NK-92 treated with Interleukin-12 subunit alpha and Interleukin-12 subunit beta, amount 100 ng/mL, for 24 hours (cell line): Measurements from ENCODE around the gene COX7A2L.
"Not testable (repeated sequence)": the region's sequence is repeated elsewhere in the genome, so short reads cannot be mapped to it uniquely, and the experiment has no call there.

Source experiments
- DNase-seq: peaks from one replicate; lab custom pipeline; 2025; lab: John Stamatoyannopoulos, UW

Gene COX7A2L

DNA sequence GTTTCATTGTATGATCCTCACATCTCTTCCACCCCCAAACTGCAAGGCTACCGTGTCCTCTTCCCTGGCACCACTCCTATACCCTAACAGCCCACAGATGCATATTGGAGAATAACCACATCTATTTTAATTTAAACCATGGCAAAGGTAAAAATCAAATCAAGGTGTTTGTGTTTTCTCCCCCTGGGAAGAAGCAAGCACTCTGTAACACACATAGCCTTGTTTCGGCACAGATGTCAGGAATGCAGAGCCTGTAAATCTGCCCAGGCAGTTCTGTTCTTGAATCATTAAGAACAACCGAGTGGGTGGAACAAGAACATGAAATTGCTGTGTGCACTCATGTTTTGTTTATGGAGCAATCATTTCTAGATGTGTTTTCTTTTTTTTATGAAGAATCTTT is 6.8 kb upstream of the COX7A2L start:
- DNase-seq, result no peak

DNA sequence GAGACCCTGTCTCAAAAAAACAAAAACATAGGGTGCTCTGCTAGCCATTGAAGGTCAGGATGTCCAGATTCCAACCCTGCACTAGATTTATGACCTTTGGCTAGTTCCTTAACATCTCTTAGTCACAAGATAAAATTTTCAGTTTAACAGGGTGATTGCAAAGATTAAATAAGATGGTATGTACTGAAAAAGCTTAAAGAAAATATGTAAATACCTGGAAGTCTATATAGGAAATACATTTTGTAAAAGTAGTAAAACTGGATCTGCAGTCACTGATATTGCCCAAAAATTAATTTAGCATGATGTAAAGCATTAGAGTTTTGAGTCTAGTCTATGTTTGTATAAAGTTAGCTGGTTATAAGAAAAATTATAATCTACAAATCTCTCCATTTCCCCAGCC is 5.4 kb upstream of the COX7A2L start:
- no peak for DNase-seq

DNA sequence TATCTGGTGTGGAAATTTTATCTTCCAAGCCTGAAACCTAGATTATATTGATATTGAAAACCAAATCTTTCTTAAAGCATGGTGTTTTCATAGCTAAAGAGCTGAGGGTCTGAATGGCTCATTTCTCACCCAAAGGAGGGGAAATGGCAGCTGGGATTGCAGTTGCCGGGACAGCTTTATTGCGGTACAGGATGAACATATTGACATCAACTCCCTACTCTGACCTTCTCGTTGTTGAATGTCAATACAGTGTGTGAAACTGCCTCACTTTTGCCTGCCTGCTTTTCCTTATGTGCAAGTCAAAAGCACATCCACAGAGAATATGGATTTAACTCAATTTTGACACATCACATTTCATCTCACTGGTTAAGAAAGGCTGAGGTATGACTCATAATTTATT is 3.6 kb upstream of the COX7A2L start:
- DNase-seq, result no peak

DNA sequence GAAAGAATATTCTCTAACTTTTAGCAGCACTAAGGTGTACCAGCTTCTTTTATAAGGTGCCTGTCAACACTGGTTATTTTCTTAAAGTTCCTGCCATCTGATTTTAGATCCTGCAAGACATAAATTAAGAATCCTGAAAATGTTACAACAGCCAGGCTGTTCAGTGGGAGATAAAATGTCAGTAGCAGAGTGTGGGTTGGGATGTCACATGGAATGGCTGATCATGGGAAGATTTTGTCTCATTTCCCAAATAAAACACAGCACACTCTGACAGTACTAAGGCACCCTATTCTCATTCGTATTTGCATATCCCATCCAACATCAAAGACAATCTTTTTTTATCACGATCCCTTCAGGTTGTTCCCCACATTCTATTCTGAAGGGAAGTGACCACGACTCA is 2.4 kb upstream of the COX7A2L start:
- no peak for DNase-seq

DNA sequence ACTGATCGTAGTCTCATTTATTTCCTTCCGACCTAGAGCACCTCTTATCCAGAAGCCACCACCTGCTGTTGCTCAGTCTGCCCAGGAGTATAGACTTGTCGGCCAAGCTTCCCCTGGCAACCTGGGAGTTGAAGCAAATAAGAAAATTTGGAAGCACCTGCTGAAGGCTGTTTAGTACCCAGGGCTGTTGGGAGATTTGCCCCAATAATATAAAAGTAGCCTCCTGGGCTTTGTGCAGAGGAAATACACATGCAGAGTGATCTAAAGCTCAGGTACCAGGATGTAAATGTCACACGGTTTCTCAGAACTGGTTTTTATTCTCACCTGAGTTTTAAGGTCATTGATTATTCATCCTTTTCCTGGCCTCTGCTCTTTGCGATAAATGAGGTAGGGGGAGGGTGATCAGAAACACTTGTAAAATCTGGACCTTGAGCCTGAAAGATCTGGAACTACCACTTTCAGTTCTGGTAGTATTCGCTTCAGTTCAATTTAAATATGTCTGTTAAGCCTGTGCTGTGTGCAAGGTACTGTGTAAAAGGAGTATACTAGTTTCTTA is 789 bp upstream of the COX7A2L start:
- no peak for DNase-seq

DNA sequence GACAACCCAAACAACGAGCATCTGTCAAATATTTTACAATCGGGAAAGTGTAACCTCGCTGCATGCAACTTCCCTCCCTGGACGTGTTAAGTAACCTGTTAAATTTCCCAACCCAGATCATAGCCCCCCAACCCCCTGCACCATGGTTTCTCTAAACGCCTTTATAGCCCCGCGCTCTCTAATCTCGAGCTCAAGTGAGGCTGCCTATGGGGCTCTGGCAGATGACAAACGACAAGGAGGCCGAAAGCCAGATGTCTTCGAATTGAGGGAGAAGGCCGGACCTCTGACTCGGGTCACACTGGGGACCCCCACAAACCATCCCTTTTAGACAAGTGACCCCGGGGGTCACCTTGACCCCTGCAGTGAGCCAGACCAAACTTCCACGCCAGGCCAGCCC is 526 bp downstream of the COX7A2L start:
- no peak for DNase-seq

DNA sequence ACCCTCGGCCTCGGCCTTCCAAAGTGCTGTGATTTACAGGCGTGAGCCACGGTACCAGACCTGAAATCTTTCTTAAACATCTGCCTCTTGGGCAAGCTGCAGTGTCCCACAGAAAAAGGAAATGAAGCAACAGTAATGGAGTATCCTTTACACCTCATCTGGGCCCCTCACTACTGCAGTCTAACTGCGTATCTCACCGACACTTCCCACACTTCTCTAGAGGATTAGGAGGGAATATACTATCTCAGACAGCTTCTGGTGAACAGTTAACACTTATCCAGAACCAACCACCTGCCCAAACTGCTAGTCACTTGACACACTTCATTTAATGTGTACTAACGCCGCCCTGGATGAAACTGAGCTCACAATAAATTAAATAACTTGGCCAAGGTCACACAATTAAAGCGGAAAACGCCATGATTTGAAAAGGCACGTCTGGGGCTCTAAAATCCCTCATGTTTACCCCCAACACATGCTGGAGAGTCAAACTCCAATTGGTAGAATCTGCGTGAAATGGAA is 993 bp downstream of the COX7A2L start:
- DNase-seq, result no peak

DNA sequence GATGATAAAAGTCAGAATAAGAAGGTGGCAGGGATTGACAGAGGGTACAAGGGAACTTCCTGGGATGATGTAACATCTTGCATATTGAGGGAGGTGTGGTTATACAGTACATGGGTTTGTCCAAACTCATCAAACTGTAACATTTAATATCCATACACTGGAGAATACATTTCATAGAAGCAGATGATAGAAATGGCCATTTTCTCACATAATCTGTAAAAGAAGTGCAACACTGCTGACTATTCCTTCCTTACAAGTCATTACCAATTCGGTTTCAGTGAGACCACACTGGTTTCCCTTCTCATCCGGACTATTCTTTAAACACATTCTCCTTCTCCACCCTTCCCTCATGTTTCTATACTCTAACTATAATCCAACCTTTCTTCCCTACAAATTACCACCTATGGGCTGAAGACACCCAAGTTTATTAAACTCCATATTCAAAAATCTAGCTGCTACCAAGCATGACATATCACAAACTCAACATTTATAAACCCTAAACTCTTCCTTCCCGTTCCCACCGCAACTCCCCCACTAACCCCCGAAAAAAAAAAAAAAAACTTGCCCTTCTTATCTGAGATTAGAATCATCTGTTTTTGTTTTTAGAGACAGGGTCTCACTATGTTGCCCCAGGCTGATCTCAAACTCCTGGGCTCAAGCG is 1.6 kb downstream of the COX7A2L start:
- DNase-seq, result no peak

DNA sequence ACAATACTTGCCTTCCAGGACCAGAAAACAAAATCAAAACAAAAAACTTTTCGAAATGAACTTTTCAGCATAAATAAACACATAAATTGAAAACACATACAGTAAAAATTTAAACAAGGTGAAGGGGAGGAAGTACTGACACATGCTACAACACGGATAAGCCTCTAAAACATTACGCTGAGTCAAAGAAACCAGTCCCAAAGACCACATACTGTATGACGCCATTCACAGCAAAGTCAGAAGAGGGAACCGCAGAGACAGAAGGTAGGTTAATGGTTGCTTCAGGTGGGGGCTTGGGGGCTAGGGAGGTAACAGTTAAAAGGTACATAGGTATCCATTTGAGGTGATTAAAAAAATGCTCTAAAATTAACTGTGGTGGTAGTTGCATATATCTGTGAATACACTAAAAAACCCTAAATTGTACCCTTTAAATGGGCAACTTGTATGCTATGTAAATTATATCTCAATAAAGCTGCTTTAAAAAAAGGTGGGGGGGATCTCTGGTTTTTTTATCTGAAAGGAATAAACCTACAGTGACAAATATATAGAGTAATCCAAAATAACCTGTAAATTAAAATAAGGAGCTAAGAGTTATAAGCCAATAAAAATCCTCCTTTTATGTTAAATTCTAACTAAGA is 7.1 kb downstream of the COX7A2L start:
- no peak for DNase-seq

DNA sequence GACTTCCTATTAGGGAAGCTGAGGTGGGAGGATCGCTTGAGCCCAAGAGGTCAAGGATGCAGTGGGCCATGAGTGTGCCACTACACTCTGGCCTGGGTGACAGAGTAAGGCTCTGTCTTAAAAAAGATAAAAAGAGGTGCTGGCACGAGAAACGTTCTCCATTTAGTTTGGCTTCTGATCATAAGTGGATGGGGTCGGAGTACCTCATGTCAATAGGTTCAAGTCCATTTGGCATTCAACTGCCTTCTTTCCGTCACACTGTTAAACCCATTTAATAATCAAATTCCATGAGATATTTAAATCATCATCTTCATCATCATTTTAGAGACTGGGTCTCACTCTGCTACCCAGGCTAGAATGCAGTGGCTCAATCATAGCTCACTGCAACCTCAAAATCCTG is 9.2 kb downstream of the COX7A2L start:
- DNase-seq, result no peak

DNA sequence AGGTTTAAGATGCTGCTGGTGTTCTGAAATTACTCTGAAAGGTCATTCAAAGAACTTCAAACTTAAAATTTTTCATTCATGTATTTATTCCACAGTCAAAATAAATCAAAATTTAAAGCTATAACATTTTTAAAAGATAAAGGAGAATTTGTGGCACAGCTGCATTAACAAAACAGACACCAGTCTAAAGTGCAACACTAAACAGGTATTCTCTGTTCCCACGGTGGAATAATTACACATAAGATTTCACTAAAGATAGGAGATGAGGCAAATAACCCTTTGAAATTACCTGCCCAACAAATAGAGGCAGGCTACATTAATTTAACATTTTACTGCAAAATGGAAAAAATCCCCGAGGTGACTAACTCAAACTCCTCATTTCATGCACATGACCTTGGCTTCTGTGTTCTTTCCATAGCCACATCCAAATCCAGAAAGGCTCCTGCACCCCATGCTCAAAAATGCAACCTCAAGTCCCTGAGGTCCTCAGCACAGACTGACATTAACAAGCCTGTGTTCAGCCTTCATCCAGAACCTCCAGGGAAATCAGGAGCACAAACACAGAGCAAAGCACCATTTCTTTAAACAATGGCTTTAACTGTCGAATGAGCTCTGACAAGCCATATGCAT is 10.5 kb downstream of the COX7A2L start:
- no peak for DNase-seq

DNA sequence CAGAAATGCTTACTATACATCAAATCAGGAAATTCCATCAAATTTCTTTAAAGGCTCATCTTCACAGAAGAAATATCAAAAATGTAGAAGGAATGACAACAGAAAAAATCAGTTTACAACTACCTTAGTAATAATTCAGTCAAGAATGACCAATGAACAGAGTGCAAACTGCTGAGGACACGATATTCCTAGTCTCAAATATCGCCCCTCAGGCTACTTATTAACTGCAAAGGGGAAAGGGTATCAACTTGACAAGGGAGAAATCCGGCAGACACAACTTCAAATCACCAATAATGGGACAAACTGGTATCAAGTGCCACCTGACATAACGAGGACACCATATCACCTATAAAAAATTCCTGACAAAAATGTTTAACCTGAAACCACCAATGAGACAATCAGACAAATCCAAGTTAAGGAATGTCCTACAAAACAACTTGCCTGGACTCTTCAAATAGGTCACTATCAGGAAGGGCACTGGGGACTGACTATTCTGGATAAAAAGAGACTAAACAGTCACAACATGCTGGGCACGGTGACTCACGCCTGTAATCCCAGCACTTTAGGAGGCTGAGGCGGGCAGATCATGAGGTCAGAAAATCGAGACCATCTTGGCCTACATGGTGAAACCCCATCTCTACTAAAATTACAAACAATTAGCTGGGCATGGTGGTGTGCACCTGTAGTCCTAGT is 12.8 kb downstream of the COX7A2L start:
- no peak for DNase-seq

DNA sequence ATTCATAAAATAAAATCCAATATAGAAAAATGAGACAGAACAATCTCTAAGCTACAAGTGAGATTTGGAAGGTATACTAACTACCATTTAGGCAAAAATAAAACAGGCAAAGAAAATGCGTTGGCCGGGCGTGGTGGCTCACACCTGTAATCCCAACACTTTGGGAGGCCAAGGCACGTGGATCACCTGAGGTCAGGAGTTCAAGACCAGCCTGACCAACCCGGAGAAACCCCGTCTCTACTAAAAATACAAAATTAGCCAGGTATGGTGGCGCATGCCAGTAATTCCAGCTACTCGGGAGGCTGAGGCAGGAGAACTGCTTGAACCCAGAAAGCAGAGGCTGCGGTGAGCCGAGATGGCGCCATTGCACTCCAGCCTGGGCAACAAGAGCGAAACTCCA is 13.5 kb downstream of the COX7A2L start:
- DNase-seq, result not testable (repeated sequence)

DNA sequence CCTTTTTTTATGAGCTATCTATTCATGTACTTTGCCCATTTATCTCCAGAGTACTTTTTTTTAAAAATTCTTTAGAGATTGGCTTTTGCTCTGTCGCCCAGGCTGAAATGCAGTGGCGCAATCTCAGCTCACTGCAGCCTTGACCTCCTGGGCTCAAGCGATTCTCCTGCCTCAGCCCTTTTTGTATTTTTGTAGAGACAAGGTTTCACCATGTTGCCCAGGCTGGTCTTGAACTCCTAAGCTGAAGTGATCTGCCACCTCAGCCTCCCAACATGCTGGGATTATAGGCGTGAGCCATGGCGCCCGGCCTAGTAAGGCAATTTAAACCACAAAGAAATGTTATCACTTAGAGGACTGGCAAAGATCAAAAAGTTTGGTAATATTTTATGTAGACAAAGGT is 14.2 kb downstream of the COX7A2L start:
- DNase-seq, result not testable (repeated sequence)

DNA sequence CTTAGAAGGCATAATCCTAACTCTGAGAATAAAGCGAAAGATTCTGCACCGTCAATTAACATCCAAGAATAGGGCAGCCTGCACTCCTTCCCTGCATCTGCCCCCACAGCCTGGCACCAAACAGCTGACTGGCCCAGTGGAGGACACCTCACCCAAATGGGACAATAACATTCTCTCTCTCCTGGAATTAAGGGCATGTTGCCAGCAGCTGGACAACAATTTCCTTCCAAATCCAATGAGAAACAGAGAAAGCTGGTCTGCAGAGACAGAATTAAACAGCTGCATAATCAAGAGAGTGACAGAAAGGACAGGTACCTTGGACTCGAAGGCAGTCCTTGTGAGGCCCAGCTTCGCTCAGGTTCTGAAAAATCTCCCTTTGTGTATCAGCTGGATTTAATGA is 15.0 kb downstream of the COX7A2L start:
- no peak for DNase-seq

DNA sequence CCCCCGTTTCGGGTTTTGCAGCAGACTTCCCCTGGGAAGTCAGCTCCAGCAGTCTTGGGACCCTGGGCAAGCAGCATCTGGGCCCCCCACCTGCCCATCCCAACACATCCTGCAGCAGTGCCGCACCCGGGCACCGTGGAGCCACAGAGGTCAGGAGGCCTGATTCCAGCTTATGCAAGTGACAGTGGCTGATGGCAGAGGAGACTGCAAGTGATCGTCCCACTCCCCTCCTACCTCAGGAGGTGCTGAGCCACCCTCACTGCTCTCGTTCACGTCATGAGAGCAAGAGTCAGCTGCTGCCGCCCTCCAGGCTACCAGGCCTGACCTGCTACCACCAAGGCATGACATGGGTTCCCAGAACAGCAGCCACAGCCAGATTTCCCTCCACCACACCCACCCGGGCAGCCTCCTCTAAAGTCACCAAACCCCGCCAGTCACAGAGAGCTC is 18.2 kb downstream of the COX7A2L start:
- no peak for DNase-seq

DNA sequence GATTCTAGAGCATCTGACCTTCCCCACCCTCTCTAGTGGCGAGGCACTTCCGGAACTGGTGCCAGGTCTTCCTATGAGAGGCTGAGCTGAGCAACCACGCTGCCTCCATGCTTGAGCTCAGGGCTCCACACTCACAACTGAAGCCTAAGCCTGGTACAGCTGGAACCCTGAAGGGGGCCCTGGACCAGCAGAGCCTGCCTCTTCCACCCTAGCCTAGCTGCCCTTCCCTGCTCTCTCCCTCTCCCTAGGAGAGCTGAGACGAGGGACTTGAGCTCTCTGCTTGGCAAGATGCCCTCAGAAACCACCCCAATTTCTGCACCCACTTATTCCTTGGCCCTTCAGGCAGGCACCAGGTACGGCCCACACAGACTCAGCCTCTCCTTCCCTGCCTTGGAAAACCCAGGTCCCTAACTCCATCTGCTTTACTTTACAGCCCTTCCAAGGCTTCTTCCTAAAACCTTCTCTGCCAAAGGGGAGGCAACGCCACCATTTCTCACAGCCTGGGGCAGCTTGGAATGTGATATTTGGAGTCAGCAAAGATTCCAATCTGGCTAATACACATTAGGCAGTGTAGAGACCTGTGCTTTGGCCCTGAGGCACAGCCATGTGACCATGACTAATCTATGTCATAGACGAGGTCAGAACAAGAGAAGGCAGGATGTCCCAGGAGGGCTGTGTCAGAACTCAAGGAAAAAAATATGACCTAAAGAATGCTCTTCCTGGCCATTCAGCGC is 18.8 kb downstream of the COX7A2L start:
- no peak for DNase-seq

DNA sequence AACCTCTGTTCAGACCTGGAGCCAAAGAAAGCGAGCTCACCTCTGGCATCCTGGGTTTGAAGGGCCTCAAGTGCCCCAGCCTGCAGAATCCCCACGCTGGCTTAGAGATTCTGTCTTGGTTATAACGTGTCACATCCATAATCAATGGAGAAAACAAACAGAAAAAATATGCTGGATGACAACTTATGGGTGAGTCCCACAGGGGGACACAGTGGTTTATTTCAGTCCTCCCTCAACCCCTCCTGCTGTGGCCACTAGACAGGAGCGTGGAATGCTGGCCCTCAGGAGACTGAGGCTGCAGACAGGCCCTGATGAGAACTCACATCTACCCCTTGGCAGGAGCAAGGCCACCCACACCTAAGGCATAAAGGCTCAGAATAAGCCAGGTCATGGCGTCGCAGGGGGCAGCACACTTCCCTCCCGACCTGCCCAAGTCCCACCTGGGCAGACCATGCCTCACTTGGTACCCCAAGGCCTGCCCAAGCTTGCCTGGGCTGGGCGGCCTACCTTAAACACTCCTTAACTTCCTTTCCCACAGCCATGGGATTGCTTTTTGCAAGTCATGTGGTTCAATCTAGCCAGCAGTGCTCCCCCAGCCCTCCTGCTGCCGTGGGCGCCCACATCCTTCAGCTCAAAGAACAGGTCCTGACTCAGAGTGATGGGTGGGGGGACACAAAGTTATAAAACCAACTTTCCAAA is 19.9 kb downstream of the COX7A2L start:
- no peak for DNase-seq

DNA sequence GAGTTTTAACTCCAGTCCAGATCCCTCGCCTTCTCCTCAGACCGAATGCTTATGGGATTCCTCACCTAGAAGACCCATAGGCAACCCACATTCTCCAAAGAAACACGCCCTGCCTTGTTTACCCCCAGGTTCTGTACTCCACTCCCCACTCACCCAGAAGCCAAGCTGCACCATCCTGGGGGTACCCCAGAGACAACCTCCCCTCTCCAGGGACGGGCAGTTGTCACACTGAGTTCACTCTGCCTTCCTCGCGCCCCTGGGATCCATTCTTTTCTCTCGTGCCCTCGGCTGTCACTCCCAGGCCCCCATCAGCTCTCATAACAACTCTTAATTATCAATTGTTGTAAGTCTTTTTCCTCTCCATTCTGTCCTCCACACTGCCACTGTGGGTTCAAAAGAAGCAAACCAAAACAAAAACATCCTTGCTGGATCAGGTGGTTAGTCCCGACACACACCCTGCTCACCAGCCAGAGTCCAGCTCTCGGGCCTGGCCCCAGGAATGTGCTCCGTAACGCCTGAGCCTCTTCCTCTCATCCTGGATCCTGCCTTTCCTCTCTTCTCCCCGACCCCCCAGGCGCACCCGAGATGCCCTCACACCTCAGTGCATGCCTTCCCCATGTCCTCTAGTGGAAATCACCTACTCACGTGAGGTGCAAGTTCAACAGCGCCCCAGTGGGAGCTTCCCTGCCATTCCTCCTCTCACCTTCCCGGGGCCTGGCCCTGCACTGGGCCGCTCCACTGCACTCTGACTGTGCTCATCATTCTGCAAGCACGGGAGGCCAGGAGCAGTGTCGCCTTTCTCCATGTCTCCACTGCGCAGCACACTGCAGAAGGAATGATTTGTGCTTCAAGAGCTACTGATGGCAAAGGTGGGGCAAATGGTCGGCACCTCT is 20.7 kb downstream of the COX7A2L start:
- no peak for DNase-seq
